Stimulated activated naive CD8-positive, alpha-beta T cell treated with anti-CD3 and anti-CD28 coated beads, Interleukin-15, Interleukin-2, amounts not matched to agents 100 ng/mL and 50 ng/mL, for 24 hours (primary cell): ENCODE data around the gene UGGT2.
"Not testable (repeated sequence)": the region's sequence is repeated elsewhere in the genome, so short reads cannot be mapped to it uniquely, and the experiment has no call there.

Experiments used
- H3K27ac Mint-ChIP-seq: one replicate; pipeline ENCODE4 v1.8.0; 2021; ENCODE audit warnings: mild to moderate bottlenecking, mixed read lengths
- H3K27me3 Mint-ChIP-seq: one replicate; pipeline ENCODE4 v1.8.0; 2021; ENCODE audit warnings: mixed read lengths
- H3K36me3 Mint-ChIP-seq: one replicate; pipeline ENCODE4 v1.8.0; 2021; ENCODE audit warnings: low read depth, mixed read lengths
- H3K4me1 Mint-ChIP-seq: one replicate; pipeline ENCODE4 v1.8.0; 2021; ENCODE audit warnings: low read depth, mixed read lengths
- H3K4me3 Mint-ChIP-seq: one replicate; pipeline ENCODE4 v1.8.0; 2021; ENCODE audit warnings: mild to moderate bottlenecking, mixed read lengths
- H3K9me3 Mint-ChIP-seq: one replicate; pipeline ENCODE4 v1.8.0; 2021; ENCODE audit warnings: mixed read lengths

Gene UGGT2

GRCh38 chr13:95914991-95915501 is 138.2 kb downstream of the UGGT2 start:
- Mint-ChIP-seq H3K27ac (no peak overlapping the region), H3K9me3 (no peaks in the 10 kb centered on the region), H3K36me3 (no peaks in the 10 kb centered on the region), H3K27me3 (no peaks in the 10 kb centered on the region), H3K4me3 (no peak overlapping the region), H3K4me1 (no peaks in the 10 kb centered on the region)

DNA sequence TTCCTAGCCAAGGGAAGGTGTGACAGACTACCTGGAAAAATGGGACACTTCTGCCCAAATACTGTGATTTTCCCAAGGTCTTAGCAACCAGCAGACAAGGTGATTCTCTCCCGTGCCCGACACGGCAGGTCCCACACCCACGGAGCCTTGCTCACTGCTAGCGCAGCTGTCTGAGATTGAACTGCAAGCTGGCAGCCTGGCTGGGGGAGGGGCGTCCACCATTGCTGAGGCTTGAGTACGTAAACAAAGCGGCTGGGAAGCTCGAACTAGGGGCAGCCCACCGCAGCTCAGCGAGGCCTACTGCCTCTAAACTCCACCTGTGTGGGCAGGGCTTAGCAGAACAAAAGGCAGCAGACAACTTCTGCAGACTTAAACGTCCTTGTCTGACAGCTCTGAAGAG is 146.2 kb downstream of the UGGT2 start:
- Mint-ChIP-seq H3K27ac (no peak overlapping the region), H3K9me3 (no peaks in the 10 kb centered on the region), H3K36me3 (no peaks in the 10 kb centered on the region), H3K4me3 (no peak overlapping the region), H3K4me1 (no peaks in the 10 kb centered on the region), H3K27me3 (no peaks in the 10 kb centered on the region)

DNA sequence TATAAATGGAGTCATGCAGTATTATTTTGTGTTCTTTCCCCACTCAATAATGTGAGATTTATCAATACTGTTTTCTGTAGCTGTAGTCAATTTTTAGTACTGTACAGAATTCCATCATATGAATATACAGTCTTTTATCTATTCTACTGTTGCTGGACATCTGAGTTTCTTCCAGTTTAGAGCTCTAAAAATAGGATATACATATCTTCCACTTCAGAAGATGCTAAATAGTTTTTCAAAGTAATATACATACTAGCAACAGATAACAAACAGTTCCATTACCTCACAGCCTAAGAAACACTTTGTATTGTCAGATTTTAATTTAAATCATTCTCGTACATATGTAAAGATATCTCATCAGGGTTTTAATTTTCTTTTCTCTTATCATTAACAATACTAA is 149.6 kb downstream of the UGGT2 start:
- H3K9me3 Mint-ChIP-seq = no peaks in the 10 kb centered on the region
- no peaks in the 10 kb centered on the region for H3K27me3 Mint-ChIP-seq
- H3K36me3 Mint-ChIP-seq = no peaks in the 10 kb centered on the region
- H3K4me3 Mint-ChIP-seq = no peak overlapping the region
- H3K27ac Mint-ChIP-seq = no peak overlapping the region
- H3K4me1 Mint-ChIP-seq = no peaks in the 10 kb centered on the region

DNA sequence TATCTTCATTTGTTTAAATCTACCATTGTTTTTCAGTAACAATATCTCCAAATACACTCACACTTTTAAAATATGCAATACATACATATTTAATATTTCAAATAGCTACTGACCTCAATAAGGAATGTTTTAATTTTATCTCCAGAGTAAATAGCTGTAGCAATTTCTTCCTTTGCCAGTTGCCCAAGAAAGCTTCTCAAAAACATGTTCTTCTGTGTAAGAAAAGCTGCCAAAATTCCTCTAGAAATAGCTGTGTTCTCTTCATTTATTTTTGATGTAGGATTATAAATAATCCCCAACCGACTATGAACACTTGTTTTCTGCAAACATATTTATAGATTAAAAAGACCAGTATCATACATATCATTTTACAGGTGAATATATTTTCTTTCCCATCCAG is 150.5 kb downstream of the UGGT2 start:
- H3K4me1 Mint-ChIP-seq = no peaks in the 10 kb centered on the region
- H3K4me3 Mint-ChIP-seq = no peak overlapping the region
- no peaks in the 10 kb centered on the region for H3K27me3 Mint-ChIP-seq
- H3K9me3 Mint-ChIP-seq = no peaks in the 10 kb centered on the region
- H3K27ac Mint-ChIP-seq = no peak overlapping the region
- H3K36me3 Mint-ChIP-seq = no peaks in the 10 kb centered on the region

DNA sequence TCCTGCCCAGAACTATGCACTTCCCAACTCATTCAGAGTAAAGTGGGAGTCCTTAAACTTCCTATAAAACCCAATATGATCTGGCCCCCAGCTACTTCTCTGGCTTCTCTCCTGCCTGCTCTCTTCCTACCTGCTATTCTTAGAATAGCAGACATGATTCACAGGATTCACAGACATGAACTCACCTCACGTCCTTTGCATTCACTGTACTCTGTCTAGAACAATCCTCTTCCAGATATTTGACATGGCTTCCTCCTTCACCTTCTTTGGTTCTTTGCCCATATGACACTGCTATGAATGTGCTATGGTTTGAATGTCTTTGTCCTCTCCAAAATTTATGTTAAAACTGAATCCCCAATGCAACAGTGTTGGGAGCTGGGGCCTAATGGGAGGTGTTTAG is 154.9 kb downstream of the UGGT2 start:
- Mint-ChIP-seq H3K4me1 (no peaks in the 10 kb centered on the region), H3K36me3 (no peaks in the 10 kb centered on the region), H3K4me3 (no peak overlapping the region), H3K27me3 (no peaks in the 10 kb centered on the region), H3K27ac (no peak overlapping the region), H3K9me3 (no peaks in the 10 kb centered on the region)

DNA sequence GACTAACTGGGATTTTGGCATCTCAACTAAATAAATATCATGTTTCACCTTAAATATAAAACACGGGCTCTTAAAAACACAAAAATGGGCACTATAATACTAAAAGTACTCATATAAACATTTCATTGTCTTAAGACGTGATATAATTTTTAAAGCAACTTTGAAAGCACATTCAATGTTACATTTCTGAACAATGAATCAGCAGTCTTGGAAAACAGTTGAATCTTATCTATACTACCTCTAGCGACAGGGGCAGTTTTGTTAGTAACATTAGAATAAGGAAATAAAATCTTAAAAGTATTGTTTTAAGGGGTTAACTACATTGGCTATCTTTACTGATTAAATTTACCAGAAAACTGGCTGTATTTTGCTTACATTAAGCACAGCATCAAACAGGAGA is 156.9 kb downstream of the UGGT2 start:
- Mint-ChIP-seq H3K4me1 (no peaks in the 10 kb centered on the region), H3K27me3 (no peaks in the 10 kb centered on the region), H3K36me3 (no peaks in the 10 kb centered on the region), H3K9me3 (no peaks in the 10 kb centered on the region), H3K27ac (no peak overlapping the region), H3K4me3 (no peak overlapping the region)

DNA sequence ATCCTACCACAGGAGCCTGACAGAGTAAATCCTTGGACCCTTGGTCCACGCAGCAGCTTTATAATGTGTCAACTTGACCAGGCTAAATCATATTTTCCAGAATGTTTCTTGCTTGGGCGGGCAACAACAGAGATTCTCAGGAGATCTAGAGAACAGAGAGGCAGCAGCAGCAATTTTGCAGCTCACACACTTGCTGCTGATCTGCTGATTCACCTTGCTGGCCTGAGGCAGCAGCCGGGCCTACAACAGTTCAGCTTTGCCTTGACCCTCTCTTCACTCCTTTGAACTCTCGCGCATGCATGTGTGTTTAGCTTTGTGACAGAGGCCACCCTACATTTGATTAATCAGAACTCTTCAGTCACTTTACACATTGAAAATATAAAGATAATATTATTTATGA is 159.3 kb downstream of the UGGT2 start:
- H3K4me3 Mint-ChIP-seq = no peak overlapping the region
- no peaks in the 10 kb centered on the region for H3K36me3 Mint-ChIP-seq
- peaks cover 3% of the 10 kb centered on the region for H3K9me3 Mint-ChIP-seq
- H3K4me1 Mint-ChIP-seq = no peaks in the 10 kb centered on the region
- H3K27me3 Mint-ChIP-seq = no peaks in the 10 kb centered on the region
- no peak overlapping the region for H3K27ac Mint-ChIP-seq

DNA sequence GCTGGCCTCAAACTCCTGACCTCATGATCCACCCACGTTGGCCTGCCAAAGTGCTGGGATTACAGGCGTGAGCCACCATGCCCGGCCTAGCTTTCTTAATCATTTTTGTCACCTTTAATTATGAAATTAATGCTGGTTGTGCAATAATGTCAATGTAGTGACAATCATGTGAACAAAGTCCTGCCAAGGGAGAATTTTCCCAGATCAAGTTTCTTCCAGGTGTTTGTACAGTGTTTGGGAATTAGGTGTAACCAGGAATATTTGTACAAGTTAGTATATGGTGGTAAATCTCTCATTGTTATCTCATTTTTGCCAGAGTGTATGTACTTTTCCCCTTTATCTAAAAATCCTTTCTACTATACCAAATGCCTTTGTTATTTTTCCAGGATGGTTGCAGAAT is 171.1 kb downstream of the UGGT2 start:
- H3K27ac Mint-ChIP-seq = no peak overlapping the region
- no peaks in the 10 kb centered on the region for H3K36me3 Mint-ChIP-seq
- H3K9me3 Mint-ChIP-seq = no peaks in the 10 kb centered on the region
- no peaks in the 10 kb centered on the region for H3K4me1 Mint-ChIP-seq
- H3K4me3 Mint-ChIP-seq = no peak overlapping the region
- H3K27me3 Mint-ChIP-seq = no peaks in the 10 kb centered on the region

DNA sequence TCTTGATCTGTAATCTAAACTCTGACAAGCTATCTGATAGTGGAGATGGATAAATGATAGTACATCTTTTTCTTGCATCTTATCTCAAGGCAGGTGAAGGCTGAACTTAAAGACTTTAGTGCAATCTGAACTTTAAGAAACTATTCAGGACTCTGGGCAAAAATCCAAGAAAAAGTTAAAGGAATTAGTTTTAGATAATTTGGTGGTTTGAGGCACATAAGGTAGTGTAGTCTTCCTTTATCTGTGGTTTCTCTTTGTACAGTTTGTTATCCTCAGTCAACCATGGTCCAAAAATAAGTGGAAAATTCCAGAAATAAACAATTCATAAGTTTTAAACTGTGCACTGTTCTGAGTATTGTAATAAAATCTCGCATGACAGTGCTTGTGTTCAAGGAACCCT is 172.9 kb downstream of the UGGT2 start:
- Mint-ChIP-seq H3K27ac (no peak overlapping the region), H3K4me3 (no peak overlapping the region), H3K9me3 (peaks cover 4% of the 10 kb centered on the region), H3K4me1 (no peaks in the 10 kb centered on the region), H3K27me3 (no peaks in the 10 kb centered on the region), H3K36me3 (no peaks in the 10 kb centered on the region)

- Mint-ChIP-seq H3K36me3 (no peaks in the 10 kb centered on the region), H3K27me3 (peaks cover 4% of the 10 kb centered on the region), H3K27ac (no peak overlapping the region), H3K9me3 (peaks cover 5% of the 10 kb centered on the region), H3K4me1 (no peaks in the 10 kb centered on the region), H3K4me3 (no peak overlapping the region)
These were observed 178.9 kb downstream of the UGGT2 start for GRCh38 chr13:95874286-95874685.

GRCh38 chr13:95870421-95870820 is 182.8 kb downstream of the UGGT2 start:
- no peak overlapping the region for H3K4me3 Mint-ChIP-seq
- H3K9me3 Mint-ChIP-seq = peaks cover 2% of the 10 kb centered on the region
- H3K27ac Mint-ChIP-seq = no peak overlapping the region
- H3K27me3 Mint-ChIP-seq = peaks cover 15% of the 10 kb centered on the region
- H3K4me1 Mint-ChIP-seq = no peaks in the 10 kb centered on the region
- H3K36me3 Mint-ChIP-seq = no peaks in the 10 kb centered on the region

DNA sequence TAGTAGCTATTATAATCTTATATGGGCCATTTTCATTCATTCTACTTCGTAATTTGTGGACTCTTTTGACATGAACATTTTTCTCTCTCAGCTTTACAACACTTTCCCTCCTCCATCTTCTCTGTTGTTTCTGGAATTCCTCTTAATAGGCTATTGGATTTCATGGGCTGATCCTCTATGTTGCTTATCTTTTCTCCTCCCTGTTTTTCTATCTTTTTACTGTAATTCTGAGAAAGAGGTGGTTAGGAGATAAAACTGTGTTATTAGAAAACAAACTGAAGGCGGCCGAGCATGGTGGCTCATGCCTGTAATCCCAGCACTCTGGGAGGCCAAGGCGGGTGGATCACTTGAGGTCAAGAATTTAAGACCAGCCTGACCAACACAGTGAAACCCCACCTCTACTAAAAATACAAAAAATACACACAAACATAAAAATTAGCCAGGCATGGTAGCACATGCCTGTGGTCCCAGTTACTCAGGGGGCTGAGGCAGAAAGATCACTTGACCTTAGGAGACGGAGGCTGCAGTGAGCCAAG is 188.1 kb downstream of the UGGT2 start:
- no peak overlapping the region for H3K4me3 Mint-ChIP-seq
- H3K4me1 Mint-ChIP-seq = no peaks in the 10 kb centered on the region
- no peak overlapping the region for H3K27ac Mint-ChIP-seq
- H3K27me3 Mint-ChIP-seq = peaks cover 10% of the 10 kb centered on the region
- no peaks in the 10 kb centered on the region for H3K36me3 Mint-ChIP-seq
- no peaks in the 10 kb centered on the region for H3K9me3 Mint-ChIP-seq

DNA sequence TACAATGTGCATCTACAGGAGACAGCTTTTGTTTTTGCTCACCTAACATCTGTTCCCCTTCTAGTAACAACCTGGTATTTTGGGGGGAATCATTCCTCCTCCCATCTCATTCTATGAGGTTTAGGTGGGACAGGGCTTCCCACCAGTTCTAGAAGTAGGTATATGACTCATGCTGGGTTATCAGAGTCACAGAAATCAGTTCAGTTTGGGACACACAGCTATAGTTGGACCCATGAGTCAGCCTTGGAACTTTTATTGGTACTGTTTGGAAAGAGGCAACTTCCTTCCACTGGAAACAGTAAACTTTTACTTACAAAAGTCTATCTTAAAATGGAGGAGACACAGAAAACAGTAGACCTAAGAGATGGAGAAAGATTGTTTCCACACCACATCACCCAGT is 190.8 kb downstream of the UGGT2 start:
- no peaks in the 10 kb centered on the region for H3K4me1 Mint-ChIP-seq
- H3K27ac Mint-ChIP-seq = no peak overlapping the region
- H3K9me3 Mint-ChIP-seq = no peaks in the 10 kb centered on the region
- H3K27me3 Mint-ChIP-seq = peaks cover 7% of the 10 kb centered on the region
- no peaks in the 10 kb centered on the region for H3K36me3 Mint-ChIP-seq
- no peak overlapping the region for H3K4me3 Mint-ChIP-seq

DNA sequence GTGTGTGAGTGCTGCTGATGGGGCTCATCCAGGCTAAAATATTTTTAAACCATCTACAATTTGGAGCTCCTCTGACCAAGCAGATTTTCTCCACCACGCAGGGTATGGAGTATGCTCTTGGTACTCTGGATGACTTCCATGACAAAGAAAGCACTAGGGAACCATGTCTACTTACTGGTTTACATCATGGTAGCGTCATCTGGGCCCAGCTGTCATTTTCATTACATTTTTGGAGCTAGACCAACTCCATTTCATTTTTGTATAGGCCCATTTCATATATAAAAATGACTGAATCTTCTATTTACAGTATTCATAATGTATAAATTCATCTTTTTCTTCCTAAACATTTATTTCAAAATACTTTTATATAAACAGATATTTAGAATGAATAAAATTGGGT is 191.9 kb downstream of the UGGT2 start:
- Mint-ChIP-seq H3K27ac (no peak overlapping the region), H3K4me1 (no peaks in the 10 kb centered on the region), H3K27me3 (peaks cover 6% of the 10 kb centered on the region), H3K4me3 (no peak overlapping the region), H3K36me3 (no peaks in the 10 kb centered on the region), H3K9me3 (no peaks in the 10 kb centered on the region)

DNA sequence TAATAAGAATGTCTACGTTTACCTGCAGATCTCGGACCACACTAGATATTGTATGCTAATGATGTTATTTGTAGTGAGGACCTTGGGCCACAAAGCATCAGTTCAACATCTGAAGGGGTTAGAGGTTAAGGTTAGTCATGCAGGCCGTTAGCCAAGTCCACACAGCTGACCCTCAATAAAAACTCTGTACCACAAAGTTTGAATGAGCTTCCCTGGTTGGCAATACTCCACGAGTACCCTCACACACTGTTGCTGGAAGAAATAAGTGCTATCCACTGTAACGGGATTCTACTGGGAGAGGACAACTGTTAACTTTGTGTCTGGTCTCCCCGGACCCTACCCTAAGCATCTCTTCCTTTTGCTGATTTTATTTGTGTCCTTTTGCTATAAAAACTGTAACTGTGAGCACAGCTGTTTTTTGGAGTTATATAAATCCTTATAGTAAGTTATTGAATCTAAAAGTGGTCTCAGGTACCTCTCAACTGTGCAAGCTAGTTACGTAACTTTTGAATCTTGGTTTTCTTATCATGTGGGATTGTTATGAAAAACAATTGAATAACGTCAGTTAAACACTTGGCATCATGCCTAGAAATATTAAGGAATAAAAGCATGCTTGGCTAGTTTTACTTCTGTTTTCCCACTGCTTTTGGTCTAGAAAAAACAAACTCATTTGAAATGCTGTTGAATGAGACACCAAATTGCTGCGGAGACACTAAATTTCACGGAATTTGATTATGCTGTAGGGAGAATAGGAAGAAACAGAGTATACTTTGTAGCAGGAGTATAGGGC is 194.7 kb downstream of the UGGT2 start:
- no peak overlapping the region for H3K27ac Mint-ChIP-seq

DNA sequence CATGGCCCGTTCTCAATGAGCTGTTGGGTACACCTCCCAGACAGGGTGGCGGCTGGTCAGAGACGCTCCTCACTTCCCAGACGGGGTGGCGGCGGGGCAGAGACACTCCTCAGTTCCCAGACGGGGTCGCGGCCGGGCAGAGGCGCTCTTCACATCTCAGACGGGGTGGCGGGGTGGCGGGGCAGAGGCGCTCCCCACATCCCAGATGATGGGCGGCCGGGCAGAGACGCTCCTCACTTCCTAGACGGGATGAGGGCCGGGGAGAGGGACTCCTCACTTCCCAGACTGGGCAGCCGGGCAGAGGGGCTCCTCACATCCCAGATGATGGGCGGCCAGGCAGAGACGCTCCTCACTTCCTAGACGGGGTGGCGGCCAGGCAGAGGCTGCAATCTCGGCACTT is 207.5 kb downstream of the UGGT2 start:
- not testable (repeated sequence) for H3K4me3 Mint-ChIP-seq, H3K9me3 Mint-ChIP-seq, H3K4me1 Mint-ChIP-seq, H3K27me3 Mint-ChIP-seq, H3K27ac Mint-ChIP-seq, H3K36me3 Mint-ChIP-seq

More for the DNA sequence above, 194.7 kb downstream of the UGGT2 start:
- Mint-ChIP-seq H3K9me3 (no peaks in the 10 kb centered on the region), H3K36me3 (no peaks in the 10 kb centered on the region), H3K27me3 (no peaks in the 10 kb centered on the region), H3K4me1 (no peaks in the 10 kb centered on the region), H3K4me3 (no peak overlapping the region)
